Measurements from ENCODE around the gene ABCC4.
"Not testable (repeated sequence)": the region's sequence is repeated elsewhere in the genome, so short reads cannot be mapped to it uniquely, and the experiment has no call there.

GRCh38 chr13:95272076-95272475, 29.2 kb downstream of the ABCC4 start:
- TF ChIP-seq, protein P1, sequence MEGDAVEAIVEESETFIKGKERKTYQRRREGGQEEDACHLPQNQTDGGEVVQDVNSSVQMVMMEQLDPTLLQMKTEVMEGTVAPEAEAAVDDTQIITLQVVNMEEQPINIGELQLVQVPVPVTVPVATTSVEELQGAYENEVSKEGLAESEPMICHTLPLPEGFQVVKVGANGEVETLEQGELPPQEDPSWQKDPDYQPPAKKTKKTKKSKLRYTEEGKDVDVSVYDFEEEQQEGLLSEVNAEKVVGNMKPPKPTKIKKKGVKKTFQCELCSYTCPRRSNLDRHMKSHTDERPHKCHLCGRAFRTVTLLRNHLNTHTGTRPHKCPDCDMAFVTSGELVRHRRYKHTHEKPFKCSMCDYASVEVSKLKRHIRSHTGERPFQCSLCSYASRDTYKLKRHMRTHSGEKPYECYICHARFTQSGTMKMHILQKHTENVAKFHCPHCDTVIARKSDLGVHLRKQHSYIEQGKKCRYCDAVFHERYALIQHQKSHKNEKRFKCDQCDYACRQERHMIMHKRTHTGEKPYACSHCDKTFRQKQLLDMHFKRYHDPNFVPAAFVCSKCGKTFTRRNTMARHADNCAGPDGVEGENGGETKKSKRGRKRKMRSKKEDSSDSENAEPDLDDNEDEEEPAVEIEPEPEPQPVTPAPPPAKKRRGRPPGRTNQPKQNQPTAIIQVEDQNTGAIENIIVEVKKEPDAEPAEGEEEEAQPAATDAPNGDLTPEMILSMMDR (IDR thresholded peaks at IDR 0.05), result not testable (repeated sequence)
- TF ChIP-seq POLR2A (IDR thresholded peaks at IDR 0.05), result not testable (repeated sequence)

Data from stomach (tissue), 4 donors.